MG63 (cell line): ENCODE results near the gene VSTM5. TPM values are rescaled to one million over a fixed set of nuclear protein-coding genes. Genes with fewer than 3 reads are reported as not detected.

Experiments used
- DNase-seq: peaks from one replicate; pipeline ENCODE4 v3.0.0-alpha.2; 2020
- H3K27me3 ChIP-seq: fragments of 250-450 bp; sonication (Bioruptor Pico); 2 replicates; pipeline ENCODE4 v1.5.1; 2020; ENCODE audit warnings: mild to moderate bottlenecking, moderate library complexity
- H3K36me3 ChIP-seq: fragments of 250-450 bp; sonication (Bioruptor Pico); 2 replicates; pipeline ENCODE4 v1.5.1; 2020; ENCODE audit warnings: mild to moderate bottlenecking, moderate library complexity
- H3K4me3 ChIP-seq: fragments of 250-450 bp; sonication (Bioruptor Pico); 2 replicates; pipeline ENCODE4 v1.5.1; 2020; ENCODE audit warnings: mild to moderate bottlenecking, moderate library complexity
- H3K9me3 ChIP-seq: fragments of 250-450 bp; sonication (Bioruptor Pico); 2 replicates; pipeline ENCODE4 v1.5.1; 2020; ENCODE audit warnings: mild to moderate bottlenecking, moderate library complexity
- total RNA-seq: library from RNA; depleted of rRNA; stranded (reverse); fragments of >200 nt; shearing (Covaris generic); gene quantifications from 2 replicates; pipeline ENCODE4 v1.2.3, GENCODE V29; 2014; ENCODE audit warnings: low replicate concordance

VSTM5 gene
- total RNA-seq, 1 experiment from 2014 or later, result not detected

DNA sequence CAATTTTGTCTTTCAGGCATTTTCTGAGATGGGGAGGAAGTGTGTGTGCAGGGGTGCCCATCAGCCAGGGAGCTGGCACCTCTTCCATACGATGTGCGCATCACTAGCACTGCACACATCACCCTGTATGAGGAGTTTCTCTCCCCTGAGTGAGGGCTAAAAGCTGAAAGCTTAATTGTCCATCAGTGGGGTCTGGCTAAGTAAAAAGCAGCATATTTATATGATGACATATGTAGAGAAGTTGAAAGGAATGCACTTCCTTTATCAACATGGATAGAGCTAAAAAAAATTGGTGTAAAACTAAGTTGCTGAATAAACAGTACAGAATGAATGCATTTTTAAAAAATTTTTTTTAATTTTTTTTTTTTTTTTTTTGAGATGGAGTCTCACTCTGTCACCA is 4.0 kb downstream of the VSTM5 start:
- no peak overlapping the region for H3K4me3 ChIP-seq
- no peaks in the 10 kb centered on the region for H3K9me3 ChIP-seq
- H3K27me3 ChIP-seq, result no peaks in the 10 kb centered on the region
- no peak for DNase-seq
- H3K36me3 ChIP-seq, result no peaks in the 10 kb centered on the region

DNA sequence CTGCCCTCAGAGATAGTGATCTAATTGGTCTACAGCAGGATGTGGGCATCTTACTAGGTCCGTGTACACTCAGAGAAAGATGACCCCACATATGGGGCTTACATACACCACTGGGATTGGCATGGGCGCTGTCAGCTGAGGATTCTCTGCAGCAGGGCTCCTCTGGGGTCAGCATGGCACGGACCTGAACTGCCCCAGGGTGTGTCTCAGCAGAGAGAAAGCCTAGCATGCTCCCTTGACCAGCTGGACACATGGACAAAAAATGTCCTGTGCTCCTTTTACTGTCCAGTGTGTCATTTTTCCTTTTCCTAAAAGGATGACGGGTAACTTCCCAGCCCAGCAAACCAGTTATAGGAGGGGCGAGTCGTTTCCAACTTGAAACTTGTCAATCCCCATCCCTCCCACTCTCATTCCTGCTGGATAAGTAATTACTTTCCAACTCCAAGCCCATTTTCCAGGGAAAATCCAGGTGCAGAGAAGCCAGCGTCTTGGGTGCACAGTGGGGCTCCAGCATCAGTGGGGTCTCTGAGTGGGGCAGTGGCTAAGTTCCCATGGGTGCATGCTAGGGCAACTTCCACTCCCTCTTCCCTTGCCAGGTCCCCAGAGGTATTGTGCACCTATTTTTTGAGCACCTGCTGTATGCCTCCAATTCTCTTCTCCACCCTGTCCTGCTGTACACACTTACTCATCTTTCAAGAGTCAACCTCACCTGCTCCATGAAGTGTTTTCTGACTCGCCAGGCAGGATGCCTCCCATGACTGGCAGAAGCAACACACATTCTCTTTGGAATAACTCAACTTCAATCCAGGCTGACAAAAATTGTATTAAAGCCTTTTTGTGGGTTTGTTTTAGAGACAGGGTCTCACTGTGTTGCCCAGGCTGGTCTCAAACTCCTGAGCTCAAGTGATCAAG is 5.0 kb downstream of the VSTM5 start:
- Histone ChIP-seq H3K4me3 (no peak overlapping the region), H3K36me3 (no peaks in the 10 kb centered on the region), H3K27me3 (no peaks in the 10 kb centered on the region), H3K9me3 (no peaks in the 10 kb centered on the region)
- no peak for DNase-seq

- DNase-seq, result no peak
- Histone ChIP-seq H3K9me3 (no peaks in the 10 kb centered on the region), H3K36me3 (no peaks in the 10 kb centered on the region), H3K27me3 (no peaks in the 10 kb centered on the region), H3K4me3 (no peak overlapping the region)
Observed at GRCh38 chr11:93844568-93844967, 5.8 kb downstream of the VSTM5 start.

DNA sequence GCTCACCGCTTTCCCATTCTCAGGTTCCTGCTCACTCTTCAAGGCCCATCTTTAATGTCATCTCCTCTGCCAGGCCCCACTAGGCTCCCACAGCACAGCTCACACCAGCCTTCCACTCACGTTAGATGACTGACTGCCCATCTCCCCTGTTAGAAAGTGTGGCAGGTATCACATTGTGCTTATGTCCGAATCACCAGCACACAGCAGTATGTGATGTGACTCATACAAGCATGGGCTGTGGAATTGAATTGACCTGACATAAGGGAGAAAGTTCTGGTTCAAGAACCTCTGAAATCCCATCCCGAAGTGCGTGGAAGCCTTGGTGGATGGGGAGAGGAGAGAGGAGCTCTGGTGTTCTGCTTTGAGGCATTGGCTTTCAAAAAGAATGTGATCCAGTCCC is 6.5 kb downstream of the VSTM5 start:
- Histone ChIP-seq H3K36me3 (no peaks in the 10 kb centered on the region), H3K4me3 (no peak overlapping the region), H3K9me3 (no peaks in the 10 kb centered on the region), H3K27me3 (no peaks in the 10 kb centered on the region)
- DNase-seq, result no peak

DNA sequence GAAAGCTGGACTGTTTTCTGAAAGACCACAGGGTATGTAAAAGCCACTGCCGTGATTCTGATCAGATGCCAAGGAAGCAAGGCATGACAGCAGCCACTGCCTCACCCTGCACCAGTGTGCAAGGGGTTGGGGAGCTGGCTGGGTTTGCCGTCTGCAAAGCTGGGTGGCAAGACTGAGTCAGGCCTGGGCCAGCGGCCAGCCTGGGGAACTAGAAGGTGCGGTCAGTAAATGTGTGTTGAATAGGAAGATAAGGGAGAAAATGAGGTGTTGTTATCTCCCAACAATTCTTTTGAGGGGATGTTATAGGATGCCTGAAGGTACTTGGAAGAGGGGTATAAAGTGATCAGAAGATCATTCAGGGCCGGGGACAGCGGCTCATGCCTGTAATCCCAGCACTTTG is 8.0 kb downstream of the VSTM5 start:
- no peak overlapping the region for H3K4me3 ChIP-seq
- no peaks in the 10 kb centered on the region for H3K9me3 ChIP-seq
- H3K27me3 ChIP-seq, result no peaks in the 10 kb centered on the region
- no peaks in the 10 kb centered on the region for H3K36me3 ChIP-seq
- peak; percentile 92 for DNase-seq

DNA sequence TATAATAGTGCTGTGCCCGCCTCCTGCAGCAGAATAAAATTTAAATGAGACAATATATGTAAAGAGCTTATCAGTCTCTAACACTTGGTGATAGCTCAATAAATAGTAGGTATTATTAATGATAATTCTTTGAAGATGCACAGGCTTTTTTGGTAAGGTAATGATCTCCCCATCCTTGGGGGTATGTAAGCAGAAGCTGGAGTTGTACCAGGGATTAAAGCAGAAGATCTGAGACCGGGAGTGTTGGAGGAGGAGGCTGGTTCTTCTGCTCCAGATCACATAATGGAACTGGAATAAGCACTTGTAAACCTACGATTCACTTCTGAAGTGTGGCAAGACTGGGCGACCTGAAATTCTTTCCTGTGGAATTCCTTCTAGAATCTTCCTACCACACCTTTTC is 8.4 kb downstream of the VSTM5 start:
- H3K27me3 ChIP-seq, result no peaks in the 10 kb centered on the region
- no peaks in the 10 kb centered on the region for H3K36me3 ChIP-seq
- no peaks in the 10 kb centered on the region for H3K9me3 ChIP-seq
- no peak for DNase-seq
- H3K4me3 ChIP-seq, result no peak overlapping the region

DNA sequence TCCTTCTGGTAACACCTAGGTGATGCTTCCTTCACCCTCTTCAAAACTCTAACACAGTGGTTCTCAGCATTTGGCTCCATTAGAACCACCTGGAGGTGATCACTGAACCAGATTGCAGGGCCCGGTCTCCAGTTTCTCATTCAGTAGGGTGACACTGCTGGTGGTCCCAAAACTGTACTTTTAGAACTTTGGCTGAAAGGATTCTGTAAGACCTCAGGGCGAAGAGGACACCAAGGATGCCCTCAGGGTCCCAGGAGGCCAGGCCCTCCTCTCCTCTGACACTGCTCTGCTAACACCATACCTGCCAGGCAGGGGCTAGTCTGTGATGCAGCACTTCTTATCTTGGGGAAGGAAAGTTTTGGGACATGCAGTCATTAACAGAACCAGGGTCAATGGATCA is 9.0 kb downstream of the VSTM5 start:
- no peaks in the 10 kb centered on the region for H3K27me3 ChIP-seq
- no peaks in the 10 kb centered on the region for H3K36me3 ChIP-seq
- no peaks in the 10 kb centered on the region for H3K9me3 ChIP-seq
- H3K4me3 ChIP-seq, result no peak overlapping the region
- DNase-seq, result no peak

DNA sequence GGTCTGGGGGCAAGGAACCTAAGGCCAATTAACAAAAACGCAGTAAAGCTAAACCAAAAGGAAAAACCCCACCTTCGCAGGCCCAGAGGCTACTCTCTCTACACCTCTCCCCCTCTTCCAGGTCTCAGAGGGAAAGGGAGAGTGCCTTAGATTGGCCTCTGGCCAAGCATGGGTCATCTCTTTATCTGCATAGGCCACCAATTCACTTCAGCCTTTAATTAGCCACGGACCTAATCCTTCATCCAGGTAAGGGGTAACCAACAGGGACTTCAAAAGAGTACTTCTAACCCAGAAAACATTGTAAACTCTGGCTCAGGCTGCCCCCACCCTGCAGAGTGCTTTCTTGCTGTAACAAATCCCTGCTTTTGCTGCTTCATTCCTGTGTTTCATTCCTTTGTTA is 9.4 kb downstream of the VSTM5 start:
- no peaks in the 10 kb centered on the region for H3K36me3 ChIP-seq
- no peak for DNase-seq
- no peaks in the 10 kb centered on the region for H3K27me3 ChIP-seq
- no peaks in the 10 kb centered on the region for H3K9me3 ChIP-seq
- no peak overlapping the region for H3K4me3 ChIP-seq

- no peaks in the 10 kb centered on the region for H3K27me3 ChIP-seq
- no peak overlapping the region for H3K4me3 ChIP-seq
- DNase-seq, result no peak
- H3K36me3 ChIP-seq, result no peaks in the 10 kb centered on the region
- no peaks in the 10 kb centered on the region for H3K9me3 ChIP-seq
Observed at GRCh38 chr11:93840180-93840579, 10.2 kb downstream of the VSTM5 start.

DNA sequence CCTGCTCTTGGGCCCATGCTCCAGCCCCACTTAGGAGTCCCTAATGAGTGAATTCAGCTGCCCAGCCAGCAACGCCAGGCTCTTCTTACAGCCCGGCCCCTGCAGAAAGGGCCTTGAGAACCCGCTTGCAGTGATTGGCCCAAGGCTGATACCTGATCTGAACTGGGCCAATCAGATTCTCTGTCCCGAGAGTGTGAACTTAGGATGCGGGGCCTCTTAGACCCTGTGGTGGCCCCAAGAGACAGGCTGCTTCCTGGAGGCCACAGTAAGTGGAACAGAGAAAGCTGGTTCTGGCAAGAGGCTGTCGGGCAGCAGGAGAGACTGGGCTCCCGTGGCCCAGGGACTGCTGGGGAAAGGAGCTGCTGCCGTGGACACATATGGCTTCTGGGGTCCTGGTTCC is 11.5 kb downstream of the VSTM5 start:
- no peaks in the 10 kb centered on the region for H3K9me3 ChIP-seq
- DNase-seq, result no peak
- H3K36me3 ChIP-seq, result no peaks in the 10 kb centered on the region
- H3K4me3 ChIP-seq, result no peak overlapping the region
- no peaks in the 10 kb centered on the region for H3K27me3 ChIP-seq

DNA sequence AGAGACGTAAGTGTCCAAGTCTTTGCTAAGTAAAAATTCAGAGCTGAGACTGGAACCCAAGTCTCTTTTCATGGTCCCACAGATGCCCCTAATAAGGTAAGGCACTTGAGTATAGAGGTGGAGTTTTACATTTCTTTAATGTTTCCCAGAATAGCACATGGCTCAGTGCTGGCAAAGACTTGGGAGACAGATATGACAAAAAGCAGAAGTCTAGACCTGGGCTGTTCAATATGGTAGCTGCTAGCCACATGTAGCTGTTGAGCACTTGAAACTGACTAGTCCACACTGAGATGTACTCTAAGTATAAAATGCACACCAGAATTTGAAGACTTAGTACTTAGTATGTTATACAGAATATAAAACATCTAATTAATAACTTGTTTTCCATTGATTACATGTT is 17.6 kb downstream of the VSTM5 start:
- no peaks in the 10 kb centered on the region for H3K27me3 ChIP-seq
- H3K4me3 ChIP-seq, result no peak overlapping the region
- no peak for DNase-seq
- no peaks in the 10 kb centered on the region for H3K36me3 ChIP-seq
- H3K9me3 ChIP-seq, result no peaks in the 10 kb centered on the region

- no peaks in the 10 kb centered on the region for H3K36me3 ChIP-seq
- DNase-seq, result no peak
- no peaks in the 10 kb centered on the region for H3K27me3 ChIP-seq
- H3K4me3 ChIP-seq, result no peak overlapping the region
- no peaks in the 10 kb centered on the region for H3K9me3 ChIP-seq
Observed at GRCh38 chr11:93831343-93832127, 18.9 kb downstream of the VSTM5 start.

DNA sequence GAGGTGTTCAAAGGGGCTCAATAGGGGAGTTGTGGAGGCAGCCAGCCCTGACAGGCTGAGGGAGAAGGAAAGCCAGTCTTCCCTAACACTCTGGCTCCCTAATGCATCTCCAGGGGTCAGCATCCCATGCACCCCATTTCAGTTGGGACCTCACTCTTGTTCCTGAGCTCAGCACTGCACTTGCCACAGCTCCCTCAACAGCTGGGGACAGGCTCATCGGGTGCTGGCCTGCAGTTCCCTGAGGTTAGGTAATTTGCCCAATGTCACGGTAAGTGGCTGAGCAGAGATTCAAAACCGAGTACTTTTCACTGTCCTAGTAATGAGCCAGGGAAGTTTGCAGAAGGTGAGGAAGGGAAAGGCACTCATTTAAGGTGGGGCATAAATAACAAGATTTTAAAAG is 20.8 kb downstream of the VSTM5 start:
- H3K27me3 ChIP-seq, result no peaks in the 10 kb centered on the region
- H3K9me3 ChIP-seq, result no peaks in the 10 kb centered on the region
- DNase-seq, result no peak
- no peaks in the 10 kb centered on the region for H3K36me3 ChIP-seq
- H3K4me3 ChIP-seq, result no peak overlapping the region

- no peaks in the 10 kb centered on the region for H3K36me3 ChIP-seq
- no peak for DNase-seq
- no peak overlapping the region for H3K4me3 ChIP-seq
- no peaks in the 10 kb centered on the region for H3K27me3 ChIP-seq
- no peaks in the 10 kb centered on the region for H3K9me3 ChIP-seq
Observed at GRCh38 chr11:93827363-93827762, 23.1 kb downstream of the VSTM5 start.

DNA sequence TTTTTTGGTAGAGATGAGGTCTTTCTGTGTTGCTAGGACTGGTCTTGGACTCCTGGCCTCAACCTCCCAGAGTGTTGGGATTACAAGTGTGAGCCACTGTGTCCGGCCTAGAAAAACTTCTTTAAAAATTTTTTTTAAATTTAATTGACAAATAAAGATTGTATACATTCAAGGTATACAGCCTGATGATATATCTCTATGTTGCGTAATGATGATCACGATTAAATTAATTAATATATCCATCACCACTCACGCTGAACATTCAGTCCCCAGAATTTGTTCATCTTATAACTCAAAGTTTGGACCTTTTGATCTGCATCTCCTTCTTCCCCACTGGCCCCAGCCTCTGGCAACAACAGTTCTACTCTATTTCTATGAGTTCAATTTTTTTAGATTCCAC is 27.2 kb downstream of the VSTM5 start:
- Histone ChIP-seq H3K36me3 (no peaks in the 10 kb centered on the region), H3K9me3 (no peaks in the 10 kb centered on the region), H3K4me3 (no peak overlapping the region), H3K27me3 (no peaks in the 10 kb centered on the region)
- no peak for DNase-seq

DNA sequence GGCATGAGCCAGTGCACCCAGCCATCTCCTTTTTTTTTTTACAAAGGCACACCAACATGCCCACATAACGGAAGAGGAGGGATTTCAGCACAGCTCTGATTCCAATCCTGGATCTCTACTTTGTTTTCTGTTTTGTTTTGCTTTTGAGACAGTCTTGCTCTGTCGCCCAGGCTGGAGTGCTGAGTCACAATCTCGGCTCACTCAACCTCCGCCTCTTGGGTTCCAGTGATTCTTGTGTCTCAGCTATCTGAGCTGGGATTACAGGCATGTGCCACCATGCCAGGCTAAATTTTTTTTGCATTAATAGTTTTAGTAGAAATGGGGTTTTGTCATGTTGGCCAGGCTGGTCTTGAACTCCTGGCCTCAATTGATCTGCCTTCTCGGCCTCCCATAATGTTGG is 28.1 kb downstream of the VSTM5 start:
- Histone ChIP-seq H3K9me3 (no peaks in the 10 kb centered on the region), H3K27me3 (no peaks in the 10 kb centered on the region), H3K4me3 (no peak overlapping the region), H3K36me3 (no peaks in the 10 kb centered on the region)
- peak; percentile 22 for DNase-seq

DNA sequence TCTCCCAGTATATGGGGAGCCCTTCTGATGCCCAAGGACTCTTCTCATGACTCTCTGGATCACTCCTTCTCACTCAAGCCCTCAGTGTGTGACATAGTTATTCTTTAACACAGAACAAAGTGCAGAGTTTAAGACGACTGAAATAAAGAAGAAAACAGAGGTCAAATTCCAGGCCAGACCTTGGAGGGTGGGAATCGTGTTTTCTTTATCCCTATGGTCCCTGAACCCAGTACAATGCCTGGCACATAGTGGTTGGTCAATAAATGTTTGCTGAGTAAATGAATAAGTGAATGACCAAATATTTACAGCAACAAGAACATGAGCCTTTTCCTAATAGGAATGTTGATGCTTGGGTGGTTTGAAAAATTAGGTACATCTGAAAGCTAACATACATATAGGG is 28.8 kb downstream of the VSTM5 start:
- no peaks in the 10 kb centered on the region for H3K9me3 ChIP-seq
- no peak for DNase-seq
- no peaks in the 10 kb centered on the region for H3K36me3 ChIP-seq
- H3K4me3 ChIP-seq, result no peak overlapping the region
- H3K27me3 ChIP-seq, result no peaks in the 10 kb centered on the region

DNA sequence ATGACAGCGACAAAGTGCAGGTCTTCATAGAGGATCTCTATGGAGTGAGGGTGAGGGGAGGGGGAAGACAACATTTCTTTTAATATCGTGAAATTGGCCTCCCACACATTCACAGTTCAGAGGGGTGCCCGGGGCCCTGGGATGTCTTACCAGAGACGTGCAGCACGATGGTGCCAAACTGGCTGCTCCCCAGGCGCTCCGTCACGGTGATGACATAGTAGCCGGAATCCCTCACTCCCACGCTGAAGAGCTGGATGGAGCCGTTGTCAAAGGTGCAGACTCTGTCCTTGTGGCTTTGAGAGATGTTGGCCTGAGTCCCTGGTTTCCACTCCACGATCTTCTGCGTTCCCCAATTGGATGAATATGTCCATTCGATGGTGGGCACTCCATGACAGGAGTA is 29.6 kb downstream of the VSTM5 start:
- H3K27me3 ChIP-seq, result no peaks in the 10 kb centered on the region
- H3K9me3 ChIP-seq, result no peaks in the 10 kb centered on the region
- H3K4me3 ChIP-seq, result no peak overlapping the region
- H3K36me3 ChIP-seq, result no peaks in the 10 kb centered on the region
- no peak for DNase-seq
